Activated T-cell treated with anti-CD3 and anti-CD28 coated beads for 1 hour (primary cell): Measurements from ENCODE around the gene RNASE4.
A peak's percentile ranks its signal among the peaks of the same experiment; 100 is the strongest.

ENCODE experiments used
- DNase-seq: peaks from one replicate; pipeline ENCODE4 v3.0.0-alpha.2; 2020; ENCODE audit warnings: low read depth

The RNASE4 gene

DNA sequence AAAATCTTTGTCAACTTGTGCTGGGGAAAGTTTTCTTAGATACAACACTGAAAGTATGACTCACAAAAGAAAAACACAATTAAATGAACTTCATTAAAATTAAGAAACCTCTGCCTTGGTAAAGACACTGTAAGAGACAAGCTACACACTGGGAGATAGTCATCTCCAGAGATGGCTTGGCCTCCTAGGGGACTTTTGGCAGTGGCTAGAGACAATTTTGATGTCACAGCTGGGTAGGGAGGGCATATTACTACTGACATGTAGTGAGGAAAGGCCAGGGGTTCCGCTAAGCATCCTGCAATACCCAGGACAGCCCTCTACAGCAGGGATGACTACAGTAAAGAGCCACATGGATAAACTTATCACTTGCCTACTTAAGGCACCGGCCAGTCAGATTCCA is 8.7 kb upstream of the RNASE4 start:
- no peak for DNase-seq

DNA sequence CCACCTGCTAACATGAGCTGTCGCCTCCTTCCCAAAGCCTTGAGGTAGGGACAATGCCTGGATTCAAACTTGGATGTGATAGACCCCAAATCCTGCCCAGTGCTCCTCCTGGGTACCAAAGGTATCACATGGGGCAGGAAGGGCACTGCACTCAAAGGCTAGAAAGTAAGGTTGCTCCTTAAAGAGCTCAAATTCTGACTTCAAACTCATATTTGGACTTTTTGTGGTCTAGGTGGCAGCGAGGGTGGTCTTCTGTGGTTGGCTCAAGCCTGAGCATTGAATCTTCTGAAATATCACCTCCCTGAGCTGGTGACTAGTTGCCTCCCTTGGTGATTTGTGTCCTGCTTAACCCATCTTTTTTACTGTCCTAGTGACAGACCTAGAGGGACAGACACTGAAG is 8.3 kb upstream of the RNASE4 start:
- DNase-seq, result no peak

DNA sequence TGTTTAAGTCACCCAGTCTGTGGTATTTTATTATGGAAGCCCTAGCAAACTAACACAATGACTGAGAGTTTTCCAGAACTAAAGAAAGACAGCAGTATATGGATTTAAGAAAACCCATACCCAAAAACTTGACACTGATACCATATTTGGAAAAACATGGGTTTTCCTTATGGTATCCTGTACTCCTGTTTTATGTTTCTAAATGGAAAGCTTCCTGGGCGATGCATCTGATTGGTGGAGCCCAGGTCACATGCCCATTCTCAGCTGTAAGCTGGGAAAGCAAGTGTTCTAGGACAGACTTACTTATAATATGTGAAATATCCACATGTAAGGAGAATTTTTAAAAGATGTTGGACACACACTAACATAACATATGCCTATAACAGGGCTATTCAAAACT is 4.5 kb upstream of the RNASE4 start:
- DNase-seq, result no peak

DNA sequence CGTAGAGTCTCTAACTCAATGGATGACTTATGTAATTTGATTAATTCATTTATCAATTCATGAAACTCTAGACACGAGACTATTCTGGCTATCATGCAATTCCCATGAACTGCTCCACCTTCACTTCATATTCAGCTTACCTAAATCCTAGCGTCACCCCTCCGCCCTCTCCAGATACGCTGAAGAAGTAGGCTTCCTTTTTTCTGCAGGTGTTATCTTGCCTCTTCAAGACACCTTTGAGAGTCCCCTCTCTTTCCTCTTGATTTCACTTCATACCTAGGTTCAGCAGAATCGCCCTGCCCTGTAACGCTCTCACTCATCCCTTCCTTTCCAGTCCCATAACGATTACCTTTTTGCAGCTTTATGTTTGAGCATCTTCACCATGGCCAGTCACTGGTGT is 4.0 kb upstream of the RNASE4 start:
- no peak for DNase-seq

DNA sequence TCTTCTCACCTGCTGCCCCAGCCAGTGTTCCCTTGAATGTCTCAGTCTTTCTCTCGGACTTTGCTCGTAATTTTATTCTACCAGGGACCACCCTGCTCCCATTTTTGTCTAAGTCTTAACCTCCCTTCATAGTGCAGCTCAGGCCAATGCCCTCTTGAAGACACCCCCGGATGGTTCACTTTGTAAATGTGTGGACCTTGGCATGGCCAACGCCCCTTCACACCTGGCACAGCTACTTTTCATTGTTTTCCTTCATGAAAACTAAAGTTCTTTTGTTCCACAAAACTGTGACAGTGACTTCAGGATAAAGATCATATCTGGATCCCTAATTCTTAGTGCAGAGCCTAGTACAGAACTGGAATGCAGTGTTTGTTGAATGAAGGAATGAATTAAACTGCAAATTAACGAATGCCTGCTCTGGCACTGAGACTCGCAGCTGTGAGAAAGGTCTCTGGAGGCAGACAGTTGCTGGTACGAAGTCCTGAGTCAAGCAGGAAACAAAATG is 3.5 kb upstream of the RNASE4 start:
- peak; percentile 26 for DNase-seq

DNA sequence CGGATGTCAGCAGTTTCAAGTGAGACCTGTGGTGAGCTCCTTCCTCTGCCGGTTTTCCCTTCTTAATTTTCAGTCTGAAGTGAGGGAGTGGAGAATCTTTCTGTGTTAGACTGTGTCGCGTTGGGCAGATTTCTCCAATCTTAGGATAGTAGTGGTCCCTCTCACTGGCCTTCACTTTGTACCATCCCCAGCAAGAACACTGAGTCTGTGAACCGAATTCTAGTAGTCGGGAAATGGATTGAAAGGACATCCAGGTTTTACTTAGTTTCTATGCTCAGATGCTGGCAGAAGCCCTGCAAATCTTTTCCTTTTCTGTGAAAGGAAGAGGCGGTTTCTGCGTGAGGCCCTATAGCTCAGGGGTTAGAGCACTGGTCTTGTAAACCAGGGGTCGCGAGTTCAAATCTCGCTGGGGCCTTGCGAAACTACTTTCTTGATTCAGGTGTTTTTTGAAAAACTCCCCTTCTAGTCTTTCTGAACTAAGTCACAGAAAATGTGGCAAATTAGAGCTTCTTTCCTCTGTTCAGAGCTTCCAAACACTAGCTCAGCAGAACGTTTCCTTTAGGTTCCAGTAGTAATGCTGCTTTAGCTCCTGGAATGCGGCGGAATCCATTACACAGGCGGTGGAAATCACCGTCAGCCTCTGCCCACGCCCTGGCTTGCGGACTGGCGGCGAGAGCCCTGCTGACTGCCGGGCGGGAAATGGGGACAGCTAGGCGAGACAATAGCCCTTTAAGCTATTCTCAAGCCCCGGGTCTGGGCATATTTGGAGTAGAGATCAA is 2.8 kb upstream of the RNASE4 start:
- peak; percentile 80 for DNase-seq

DNA sequence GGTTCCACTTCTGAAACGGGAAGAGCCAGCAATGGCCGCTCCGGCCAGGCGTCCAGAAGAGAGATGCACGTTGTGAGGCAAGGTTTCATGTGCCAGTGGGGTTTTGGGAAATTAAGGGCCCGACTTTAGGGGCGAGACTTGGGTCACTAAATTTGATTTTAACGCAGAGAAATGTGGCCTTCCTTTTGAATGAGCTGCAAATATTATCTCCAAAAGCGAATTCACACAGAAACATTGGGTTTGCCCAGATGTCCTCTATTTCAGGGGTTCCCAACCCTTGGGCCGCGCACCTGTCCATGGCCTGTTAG is 2.3 kb upstream of the RNASE4 start:
- DNase-seq, result no peak

DNA sequence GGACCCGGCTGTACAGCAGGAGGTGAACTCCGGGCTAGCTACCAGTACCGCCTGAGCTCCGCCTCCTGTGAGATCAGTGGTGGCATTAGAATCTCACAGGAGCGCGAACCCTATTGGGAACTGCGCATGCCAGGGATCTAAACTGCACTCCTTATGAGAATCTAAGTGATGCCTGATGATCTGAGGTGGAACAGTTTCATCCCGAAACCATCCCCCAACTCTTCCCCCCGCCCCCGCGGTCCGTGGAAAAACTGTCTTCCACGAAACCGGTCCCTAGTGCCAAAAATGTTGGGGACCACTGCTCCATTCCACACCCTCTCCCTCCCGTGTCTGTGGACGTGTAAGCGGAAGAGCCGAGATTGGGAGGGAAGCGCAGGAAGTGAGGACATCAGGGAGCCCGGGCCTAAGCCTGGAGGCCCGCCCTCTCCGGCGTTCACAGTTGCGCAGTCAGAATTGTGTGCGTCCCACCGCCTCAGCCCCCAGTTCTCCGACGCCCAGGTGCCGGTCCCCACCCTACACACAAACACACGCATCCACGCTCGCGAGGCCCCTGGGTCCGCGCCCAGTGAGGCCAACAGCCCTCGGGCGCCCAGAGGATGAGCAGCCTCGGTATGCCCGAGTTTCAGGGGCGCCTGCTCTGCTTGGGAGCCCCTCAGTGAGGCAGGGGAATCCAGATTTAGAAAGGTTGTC is 1.8 kb upstream of the RNASE4 start:
- peak; percentile 67 for DNase-seq

DNA sequence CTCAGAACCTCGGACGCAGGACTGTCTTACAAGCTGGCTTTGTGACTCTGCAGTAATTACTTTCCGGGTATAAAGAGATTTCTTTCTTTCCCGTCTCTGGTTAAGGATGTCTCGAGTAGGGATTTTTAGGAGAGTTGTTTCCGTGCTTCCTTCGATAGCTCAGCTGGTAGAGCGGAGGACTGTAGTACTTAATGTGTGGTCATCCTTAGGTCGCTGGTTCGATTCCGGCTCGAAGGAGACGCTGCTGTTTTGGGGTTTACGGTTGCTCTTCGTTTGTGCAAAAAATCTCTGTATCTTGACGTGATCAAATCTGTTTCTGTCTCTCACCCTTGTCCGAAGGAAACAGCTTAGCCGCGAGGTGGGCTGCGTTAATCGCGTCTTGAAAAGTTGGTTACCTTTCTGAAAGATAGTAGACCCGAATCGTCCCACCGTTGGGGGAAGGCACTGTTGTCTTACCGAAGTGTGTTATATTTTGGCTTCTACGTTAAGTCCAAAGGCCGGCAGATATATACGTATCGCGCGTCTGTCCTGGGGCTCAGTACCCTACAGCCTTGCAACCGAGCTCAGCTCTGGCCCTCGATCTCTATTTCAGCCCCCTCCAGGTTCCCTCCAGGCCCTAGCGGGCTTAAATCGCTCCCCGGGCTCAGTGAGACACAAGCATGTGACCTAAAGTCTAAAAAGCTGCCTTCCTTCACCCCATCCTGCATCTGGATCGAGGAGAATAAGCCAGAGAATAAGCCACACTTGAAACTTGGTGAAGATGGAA is 1.1 kb upstream of the RNASE4 start:
- peak; percentile 67 for DNase-seq

DNA sequence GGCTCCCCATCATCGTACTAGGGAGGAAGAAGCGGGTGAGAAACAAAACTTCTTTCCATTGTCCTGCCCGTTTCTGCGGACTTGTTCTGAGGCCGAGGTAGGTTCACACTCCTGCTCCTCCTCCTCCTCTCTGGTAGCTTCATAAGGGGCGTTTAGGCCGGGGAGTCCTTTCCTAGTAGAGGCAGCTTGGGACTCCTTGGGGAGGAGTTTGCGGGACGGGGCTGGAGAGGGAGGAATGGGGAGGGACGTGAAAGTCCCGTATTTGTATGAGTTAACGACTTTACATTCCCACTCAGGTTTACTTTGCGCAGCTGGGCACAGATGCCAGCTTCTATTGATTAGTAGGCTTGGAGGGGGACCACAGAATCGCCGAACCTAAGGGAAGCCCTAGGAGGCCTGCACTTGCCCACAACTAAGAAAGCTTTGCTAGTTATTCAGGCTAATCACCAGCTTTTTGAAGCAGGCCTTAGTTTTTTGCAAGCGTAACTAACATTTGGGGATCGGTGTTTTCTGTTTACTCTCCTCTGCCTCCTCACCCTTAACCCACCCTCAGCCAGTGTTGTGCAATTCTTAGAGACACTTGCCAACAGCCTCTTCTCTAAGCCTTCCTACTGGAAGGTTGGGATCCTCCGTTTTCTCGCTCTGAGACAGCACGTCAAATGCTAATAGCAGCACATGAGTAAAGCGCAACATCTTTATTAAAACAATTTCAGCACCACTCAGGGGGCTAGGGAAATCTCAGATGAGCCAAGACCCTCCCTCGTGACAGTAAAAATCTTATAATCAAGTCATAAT is 499 bp downstream of the RNASE4 start:
- no peak for DNase-seq

DNA sequence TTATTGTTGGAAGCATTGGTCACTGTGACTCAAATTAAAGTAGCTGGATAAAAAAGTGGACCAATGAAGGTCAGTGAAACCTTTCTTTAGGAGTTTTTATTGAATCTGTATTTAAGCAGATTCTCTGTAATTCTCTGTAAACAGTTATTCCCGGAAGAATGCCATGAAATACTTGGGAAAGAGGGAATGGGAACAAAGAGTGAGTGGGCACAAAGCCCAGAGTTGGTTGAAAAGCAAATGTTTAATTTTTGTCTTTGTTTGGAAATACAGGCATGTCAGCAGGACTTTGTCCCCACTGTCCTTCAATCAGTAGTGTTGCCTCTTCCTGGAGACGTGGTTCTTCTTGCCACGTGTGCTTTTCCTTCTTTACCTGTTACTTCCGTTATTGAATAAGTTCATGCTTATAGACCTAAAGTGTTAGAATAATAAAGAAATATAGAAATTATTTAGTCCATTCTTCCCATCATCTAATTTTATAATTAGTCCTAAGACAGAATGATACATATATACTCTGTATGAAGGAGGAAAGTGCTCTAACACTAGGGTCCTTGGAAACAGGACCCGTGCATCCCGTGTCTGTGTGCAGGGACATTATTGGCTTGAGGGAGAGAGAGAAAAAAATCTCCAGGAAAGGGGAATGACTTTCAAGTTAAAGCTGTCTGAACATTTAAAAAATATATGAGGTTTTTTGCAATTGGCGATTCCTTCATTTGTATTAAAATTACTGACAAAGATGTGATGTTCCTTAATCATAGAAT is 2.2 kb downstream of the RNASE4 start:
- no peak for DNase-seq

DNA sequence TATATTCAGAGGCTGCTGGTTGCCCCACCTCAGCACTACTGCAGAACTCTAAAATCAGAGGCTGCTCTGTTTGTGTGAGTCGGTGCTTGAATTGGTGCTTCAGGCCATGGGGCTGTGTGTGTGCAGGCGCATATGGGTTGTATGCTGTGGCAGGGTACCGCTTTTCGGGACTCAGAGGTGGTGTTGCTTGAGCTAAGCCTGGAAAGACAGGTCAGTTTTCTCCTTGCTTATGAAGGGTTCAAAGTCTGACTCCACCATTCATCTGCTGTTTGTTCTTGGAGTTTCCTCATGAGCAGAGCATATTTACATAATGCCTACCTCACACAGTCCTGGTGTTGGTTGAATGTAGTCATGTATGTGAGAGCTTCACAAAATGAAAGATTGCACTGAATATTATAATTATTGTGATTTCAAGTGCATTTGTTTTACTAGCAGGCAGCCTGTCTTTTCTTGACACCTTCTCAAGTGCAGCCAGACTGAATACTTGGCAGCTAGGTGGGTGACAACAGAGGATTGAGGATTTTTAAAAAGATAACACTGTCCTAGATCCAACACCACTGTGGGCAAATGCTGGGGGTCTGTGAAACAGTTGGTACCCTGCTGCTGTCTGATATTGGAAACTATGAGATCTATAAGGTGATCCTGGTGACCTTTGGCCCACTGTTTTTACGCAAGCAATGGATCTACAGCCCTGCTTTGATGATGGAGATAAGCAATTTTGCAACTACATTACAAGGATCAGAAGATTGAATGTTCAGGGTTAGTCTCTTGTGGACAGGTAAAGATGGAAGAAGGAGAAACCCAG is 3.2 kb downstream of the RNASE4 start:
- no peak for DNase-seq

DNA sequence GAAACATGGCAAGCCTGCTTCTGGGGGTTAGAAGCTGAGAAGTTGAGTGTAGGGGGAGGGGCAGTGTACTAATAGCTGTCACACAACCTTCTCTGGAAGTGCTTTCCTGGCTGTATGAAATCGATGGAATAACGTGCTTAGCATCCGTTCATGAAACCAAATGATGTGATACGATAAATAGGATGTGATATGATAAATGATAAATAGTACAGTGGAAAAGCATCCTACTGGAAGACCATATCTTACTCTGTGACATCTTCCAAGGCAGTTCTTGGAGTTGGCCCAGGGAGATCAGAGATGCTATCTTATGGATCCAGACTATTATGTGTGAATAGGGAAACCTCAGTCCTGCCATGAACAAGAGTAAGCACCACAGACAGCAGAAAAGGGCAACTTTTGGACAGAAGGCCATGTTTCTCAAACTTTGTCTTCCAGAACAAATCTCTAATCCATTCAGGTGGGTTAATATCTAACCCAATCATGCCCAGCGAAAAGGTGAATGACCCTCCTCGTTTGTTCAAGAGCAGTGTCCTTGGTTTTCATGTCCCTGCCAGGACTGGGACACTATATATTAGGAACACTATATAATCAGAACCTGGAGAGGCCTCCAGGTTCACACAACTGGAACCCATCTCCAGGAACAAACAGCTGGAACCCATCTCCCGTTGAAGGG is 3.9 kb downstream of the RNASE4 start, which contains the start of gene ANG:
Gene ANG (plus strand): TSS at position 598 of the 673 bp plus-strand sequence. CDS start 4,801 bp downstream, outside the sequence.
- no peak for DNase-seq

DNA sequence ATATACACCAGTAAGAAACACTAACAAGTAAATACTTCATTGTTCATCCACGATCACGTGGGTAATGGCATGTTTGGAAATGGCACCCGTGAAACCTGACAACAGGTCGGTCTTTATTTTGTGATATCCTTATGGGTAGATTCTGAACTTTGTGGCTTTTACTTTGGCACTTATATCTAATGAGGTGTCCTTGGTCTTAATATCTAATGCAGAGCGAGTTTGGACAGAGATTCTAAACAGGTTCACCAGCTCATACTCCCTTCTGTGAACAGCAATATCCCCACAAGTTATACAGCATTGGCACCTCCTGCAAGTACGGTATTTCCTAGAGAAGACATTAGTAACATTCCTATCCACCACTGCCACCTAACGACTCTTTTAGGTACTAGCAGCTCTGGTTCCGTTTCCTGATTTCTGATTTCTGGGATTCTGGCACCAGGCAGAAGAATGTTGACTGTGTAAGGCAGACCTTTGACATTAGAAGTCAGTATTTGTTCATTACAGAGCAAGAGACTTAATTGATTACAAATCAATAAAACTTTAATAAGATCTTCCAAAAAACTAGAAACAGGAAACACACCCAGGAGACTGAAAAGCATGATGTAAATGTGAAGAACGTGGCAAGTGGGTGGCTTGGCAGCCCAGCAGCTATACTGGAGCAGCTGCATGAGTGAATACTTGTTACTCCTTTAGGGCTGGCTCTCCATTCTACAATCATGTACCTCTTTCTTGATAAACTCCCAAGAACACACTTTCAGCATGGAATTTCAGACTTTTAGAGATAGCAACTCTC is 6.7 kb downstream of the RNASE4 start:
- no peak for DNase-seq

DNA sequence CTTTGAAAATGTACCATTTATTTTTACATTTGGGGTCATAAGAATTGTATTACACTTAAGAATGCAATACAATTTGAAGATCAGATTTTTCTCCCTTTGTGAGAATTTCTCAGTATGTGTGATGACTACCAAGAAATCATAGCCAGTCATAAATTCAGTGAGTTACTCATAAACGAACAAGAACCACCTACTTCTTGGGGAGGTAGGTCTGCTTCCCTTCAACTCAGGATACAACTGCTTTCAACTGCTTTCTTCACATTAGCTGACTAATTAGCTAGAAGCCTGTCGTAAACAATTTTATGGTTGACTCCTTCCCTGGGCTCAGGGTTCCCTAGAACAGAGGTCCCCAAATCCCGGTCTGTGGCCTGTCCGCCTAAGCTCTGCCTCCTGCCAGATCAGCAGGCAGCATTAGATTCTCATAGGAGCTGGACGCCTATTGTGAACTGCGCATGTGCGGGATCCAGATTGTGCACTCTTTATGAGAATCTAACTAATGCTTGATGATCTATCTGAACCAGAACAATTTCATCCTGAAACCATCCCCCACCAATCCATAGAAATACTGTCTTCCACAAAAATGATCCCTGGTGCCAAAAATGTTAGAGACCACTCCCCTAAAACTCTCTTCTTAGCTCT is 7.9 kb downstream of the RNASE4 start:
- no peak for DNase-seq

DNA sequence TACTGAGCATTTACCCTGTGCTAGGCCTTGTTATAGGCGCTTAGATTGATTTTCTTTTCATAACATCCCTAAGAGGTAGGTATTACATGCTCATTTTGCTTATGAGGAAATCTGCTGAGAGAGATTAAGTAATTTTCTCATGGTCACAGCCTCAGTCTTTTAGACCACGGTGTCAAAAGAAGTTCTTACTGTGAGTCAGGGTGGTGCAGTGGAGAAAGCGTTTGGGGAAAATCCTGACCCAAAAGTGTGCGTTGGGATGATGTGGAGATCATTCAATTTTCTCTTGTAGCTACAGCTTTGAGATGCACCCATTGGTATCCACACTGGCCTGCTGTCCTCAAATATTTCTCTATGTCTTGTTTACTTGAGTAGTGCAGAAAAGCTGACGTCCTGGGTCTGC is 12.4 kb downstream of the RNASE4 start:
- no peak for DNase-seq

DNA sequence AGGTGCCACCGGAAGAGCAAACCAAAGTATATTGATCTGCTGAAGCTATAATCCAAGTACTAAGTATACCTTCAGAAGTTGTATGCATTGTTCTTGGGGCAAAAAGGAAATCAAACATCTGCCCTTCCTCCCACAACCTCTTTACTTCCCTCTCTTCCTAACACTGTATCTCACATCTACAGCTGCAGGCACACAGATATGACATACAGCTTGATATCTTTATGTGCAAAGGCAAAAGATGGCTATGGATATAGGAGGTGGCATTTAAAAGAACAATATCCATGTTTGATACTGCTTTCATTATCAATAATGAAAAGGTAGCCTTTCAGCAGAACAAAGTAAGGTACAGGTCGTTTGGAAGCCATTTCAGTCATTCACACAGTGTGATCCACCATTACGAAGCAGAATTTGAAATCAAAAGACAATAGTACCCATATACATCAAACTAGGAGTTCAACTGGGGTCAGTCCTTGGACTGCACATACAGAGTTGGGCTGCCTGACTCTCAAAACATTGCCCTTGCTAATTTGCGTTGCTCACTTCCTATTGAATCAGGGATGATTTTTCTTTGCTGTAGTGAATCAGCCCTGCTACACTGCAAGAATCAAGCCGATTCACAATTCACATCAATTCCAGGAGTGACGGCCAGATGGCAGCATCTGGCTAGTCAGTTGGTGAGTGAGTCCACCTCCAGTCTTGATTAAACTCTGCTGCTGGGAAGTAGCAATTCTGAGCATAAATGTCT is 13.1 kb downstream of the RNASE4 start:
- DNase-seq, result peak; percentile 53

DNA sequence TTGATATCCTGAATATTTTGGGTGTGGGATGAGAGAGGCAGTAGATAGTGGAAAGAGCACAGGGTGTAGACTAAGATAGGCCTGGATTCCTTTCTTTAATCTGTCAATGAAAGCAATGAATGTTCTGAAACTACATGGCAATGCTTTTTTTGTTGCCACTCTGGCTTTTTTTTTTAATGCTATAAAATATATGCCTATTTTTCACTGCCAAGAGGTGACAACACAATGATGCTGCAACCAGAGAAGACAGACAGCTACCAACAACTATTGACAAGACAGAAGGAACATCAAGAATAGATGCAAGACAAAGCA is 13.6 kb downstream of the RNASE4 start:
- no peak for DNase-seq
